Stomach (tissue), 9 donors: ENCODE results near the gene KLF13. TPM values are rescaled to one million over a fixed set of nuclear protein-coding genes. Genes with fewer than 3 reads are reported as not detected.
A peak's percentile ranks its signal among the peaks of the same experiment; 100 is the strongest.

Source experiments
- DNase-seq, 2 donors: peaks; one replicate each; pipeline versions ENCODE4 v3.0.0 to v3.0.0-alpha.2; 2013 to 2019
- H3K27ac ChIP-seq, 5 donors: fragments of 200-600 bp in 4 of 5; sonication (generic) in 4 of 5; one replicate each; pipeline ENCODE4 v1.5.1; 2013 to 2019; ENCODE audit warnings: mild to moderate bottlenecking in 1 of 5, moderate library complexity in 1 of 5
- H3K27me3 ChIP-seq, 3 donors: fragments of 200-600 bp; sonication (generic); one replicate each; pipeline ENCODE4 v1.5.1; 2017 to 2019; ENCODE audit warnings: mixed run types in 1 of 3
- H3K36me3 ChIP-seq, 4 donors: fragments of 200-600 bp; sonication (generic); 1 replicate in 3 of 4; 2 replicates in 1 of 4; pipeline ENCODE4 v1.5.1; 2016 to 2019
- H3K4me1 ChIP-seq, 4 donors: fragments of 200-600 bp; sonication (generic); one replicate each; pipeline ENCODE4 v1.5.1; 2016 to 2019
- H3K4me3 ChIP-seq, 4 donors: fragments of 200-600 bp; sonication (generic) in 3 of 4; one replicate each; pipeline ENCODE4 v1.5.1; 2016 to 2019; ENCODE audit warnings: mild to moderate bottlenecking in 1 of 4
- H3K9me3 ChIP-seq, 4 donors: fragments of 200-600 bp; sonication (generic); one replicate each; pipeline ENCODE4 v1.5.1; 2016 to 2019
- CTCF ChIP-seq, 7 experiments: fragments of 450-650 bp in 4 of 7; fragments of 200-600 bp in 3 of 7; sonication (generic) in 3 of 7; IDR thresholded peaks; one replicate each; pipeline ENCODE4 v1.5.1; 2016 to 2019; ENCODE audit warnings: antibody characterized with exemption in 7 of 7, control low read depth in 2 of 7, mild to moderate bottlenecking in 1 of 7
- EP300 ChIP-seq: sonication (generic); formaldehyde crosslinking; IDR thresholded peaks from one replicate; pipeline ENCODE4 v1.6.1; 2017; ENCODE audit warnings: antibody characterized with exemption
- POLR2A ChIP-seq, 4 donors: fragments of 450-650 bp; IDR thresholded peaks; one replicate each; pipeline ENCODE4 v1.6.1; 2016; ENCODE audit warnings: antibody characterized with exemption in 4 of 4, control low read depth in 2 of 4, mild to moderate bottlenecking in 1 of 4, moderate library complexity in 1 of 4
- POLR2AphosphoS5 ChIP-seq, 3 donors: sonication (generic); formaldehyde crosslinking; IDR thresholded peaks; one replicate each; pipeline ENCODE4 v1.6.1; 2016; ENCODE audit warnings: antibody characterized with exemption in 3 of 3
- WGBS, 5 donors: extraction: QIAGEN DNeasy Blood & Tissue Kit in 3 of 5; methylation state at CpG; one replicate each; pipeline versions ENCODE4 v1.1.5 to v1.1.7; 2013 to 2018; 5-methylcytosine and 5-hydroxymethylcytosine counted together
- intact Hi-C: fragments of 100-400 bp; cut with DNase I; formaldehyde crosslinking; loops from one replicate; pipeline ENCODE4 v1.15.1; 2023; ENCODE audit warnings: low total_unique reads
- polyA plus RNA-seq, 3 donors: library from polyadenylated mRNA; stranded (reverse); fragments of 200-250 nt; gene quantifications; one replicate each; pipeline ENCODE4 v1.2.3, GENCODE V29; 2013
- total RNA-seq, 5 donors: library from RNA; depleted of rRNA; stranded (reverse); fragments of >200 nt; gene quantifications; one replicate each; pipeline versions ENCODE4 v1.1.0 to v1.2.3, GENCODE V29; 2014 to 2016
- donor health status: healthy with polysubstance abuse.
- donor health status: Bipolar disorder and iron deficiency.
- donor health status: healthy.

The KLF13 gene
- total and polyA plus RNA-seq, 8 donors: 9.3 to 74.0 (median 33.3) TPM

DNA sequence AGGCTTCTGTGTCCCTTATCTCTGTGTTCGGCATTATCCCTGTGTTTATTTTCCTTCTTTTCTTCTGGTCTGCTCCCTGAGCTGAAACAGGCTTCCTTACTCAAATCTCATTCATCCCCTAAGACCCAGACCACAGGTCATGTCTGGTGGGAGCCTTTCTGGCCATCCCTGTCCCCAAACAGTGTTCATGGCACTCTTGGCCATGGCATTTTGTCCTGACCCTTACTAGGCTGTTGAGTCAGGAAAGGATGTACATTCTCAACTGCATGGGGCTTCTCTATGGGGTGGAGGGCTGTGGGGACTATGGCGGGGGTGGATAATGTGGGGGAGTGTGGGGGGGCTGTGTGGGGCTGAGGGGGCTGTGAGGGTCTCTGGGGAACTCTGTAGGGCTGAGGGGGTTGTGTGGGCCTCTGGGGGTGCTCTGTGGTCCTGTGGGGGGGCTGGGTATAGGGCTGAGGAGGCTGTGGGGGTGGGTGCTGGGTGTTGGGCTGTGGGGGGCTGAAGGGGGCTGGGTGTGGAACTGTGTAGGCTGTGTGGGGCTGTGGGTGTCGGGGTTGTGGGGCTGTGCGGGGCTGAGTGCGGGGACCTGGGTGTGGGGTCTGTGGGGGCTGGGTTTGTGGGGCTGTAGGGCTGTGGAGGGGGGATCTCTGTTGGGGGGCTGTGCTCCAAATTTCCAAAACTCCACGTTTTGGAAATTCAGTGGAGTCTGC is 64.3 kb downstream of the KLF13 start:
- Histone ChIP-seq H3K36me3 (no peaks in the 10 kb centered on the region), H3K4me1 (peaks cover 17 to 54% (median 38%) of the 10 kb centered on the region in 4 donors), H3K4me3 (peak overlapping the region in 3 of 4 donors; percentile 60 to 71 (median 69)), H3K27ac (peak overlapping the region; percentile 61 to 97 (median 94)), H3K27me3 (peaks cover 0 to 10% (median 0%) of the 10 kb centered on the region in 3 donors), H3K9me3 (no peaks in the 10 kb centered on the region)
- intact Hi-C loops: no loop called here
- DNase-seq: no peak
- TF ChIP-seq CTCF (IDR thresholded peaks at IDR 0.05) (no peak), POLR2AphosphoS5 (IDR thresholded peaks at IDR 0.05) (no peak), EP300 (no peak), POLR2A (IDR thresholded peaks at IDR 0.05) (no peak)
- 28 to 65% (median 59%) methylated on average over 3 to 6 of the region's 6 CpGs for WGBS, 5 donors

DNA sequence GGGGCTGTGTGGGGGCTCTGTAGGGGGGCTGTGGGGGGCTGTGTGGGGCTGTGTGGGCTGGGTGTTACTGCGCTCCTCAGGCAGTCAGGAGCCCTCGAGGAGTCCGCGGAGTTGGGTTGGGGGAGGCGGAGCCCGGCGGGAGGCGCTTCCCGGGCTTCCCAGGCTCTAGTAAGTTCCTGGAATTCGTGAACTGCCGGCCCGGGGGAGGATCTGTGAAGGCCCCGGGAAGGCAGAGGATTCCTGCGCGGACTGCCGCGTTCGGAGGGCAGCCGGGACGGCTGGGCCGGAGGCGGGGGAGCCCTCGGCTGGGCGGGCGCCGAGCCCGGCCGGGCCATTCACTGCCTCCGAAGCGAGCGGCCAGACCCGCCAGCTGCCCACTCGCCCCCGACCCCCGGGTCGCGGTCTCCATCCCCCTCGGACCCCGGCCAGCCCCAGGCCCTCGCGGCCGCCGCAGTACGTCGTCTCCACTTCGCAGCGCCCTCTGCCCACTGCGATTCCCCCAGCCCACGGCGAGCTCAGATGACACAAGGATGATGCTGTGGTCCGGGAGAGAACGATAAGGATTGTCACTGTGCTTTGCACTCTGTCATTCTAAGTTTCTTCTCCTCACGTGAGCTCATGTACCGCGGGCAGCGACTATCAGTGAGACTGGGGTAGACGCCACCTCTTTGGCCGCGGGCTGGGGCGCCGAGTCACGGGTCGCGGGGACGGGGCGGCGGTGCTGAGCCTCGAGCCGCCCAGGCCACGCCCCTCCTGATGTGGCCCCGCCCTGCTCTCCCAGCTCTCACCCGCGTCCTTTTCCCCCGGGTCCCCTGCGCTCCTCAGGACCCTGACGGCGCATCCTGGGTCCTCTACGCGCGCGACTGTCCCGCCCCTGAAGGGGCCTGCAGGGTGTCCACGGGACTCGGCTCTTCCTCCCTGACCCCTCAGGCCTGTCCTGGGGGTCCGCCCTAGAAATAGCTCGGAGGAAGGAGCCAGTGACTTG is 65.3 kb downstream of the KLF13 start:
- Histone ChIP-seq H3K4me1 (peaks cover 23 to 55% (median 39%) of the 10 kb centered on the region in 4 donors), H3K27me3 (peaks cover 0 to 10% (median 0%) of the 10 kb centered on the region in 3 donors), H3K4me3 (peak overlapping the region; percentile 55 to 71 (median 64)), H3K9me3 (no peaks in the 10 kb centered on the region), H3K27ac (peak overlapping the region; percentile 91 to 97 (median 94)), H3K36me3 (no peaks in the 10 kb centered on the region)
- 0% methylated on average over 17 to 86 of the region's 86 CpGs for WGBS, 5 donors
- TF ChIP-seq EP300: no peak
- peak; percentile 91 to 98 (median 97) for TF ChIP-seq POLR2AphosphoS5 (IDR thresholded peaks at IDR 0.05)
- TF ChIP-seq POLR2A (IDR thresholded peaks at IDR 0.05): peak in 2 of 4 donors; percentile 75 to 86
- TF ChIP-seq CTCF (IDR thresholded peaks at IDR 0.05): no peak
- intact Hi-C loops: no loop called here
- peak; percentile 90 to 92 for DNase-seq

GRCh38 chr15:31392761-31393401 is 66.2 kb downstream of the KLF13 start:
- Histone ChIP-seq H3K27me3 (peaks cover 0 to 10% (median 0%) of the 10 kb centered on the region in 3 donors), H3K9me3 (no peaks in the 10 kb centered on the region), H3K4me1 (peaks cover 24 to 55% (median 41%) of the 10 kb centered on the region in 4 donors), H3K27ac (peak overlapping the region; percentile 91 to 97 (median 94)), H3K36me3 (no peaks in the 10 kb centered on the region), H3K4me3 (peak overlapping the region; percentile 55 to 71 (median 64))
- no peak for TF ChIP-seq CTCF (IDR thresholded peaks at IDR 0.05)
- no peak for TF ChIP-seq EP300
- no peak for TF ChIP-seq POLR2A (IDR thresholded peaks at IDR 0.05)
- no peak for TF ChIP-seq POLR2AphosphoS5 (IDR thresholded peaks at IDR 0.05)
- intact Hi-C loops: no loop called here
- 6 to 17% (median 12%) methylated on average over 19 to 40 of the region's 43 CpGs for WGBS, 5 donors
- DNase-seq: peak; percentile 56 to 62
